ENCODE results near the gene KYNU.

DNA sequence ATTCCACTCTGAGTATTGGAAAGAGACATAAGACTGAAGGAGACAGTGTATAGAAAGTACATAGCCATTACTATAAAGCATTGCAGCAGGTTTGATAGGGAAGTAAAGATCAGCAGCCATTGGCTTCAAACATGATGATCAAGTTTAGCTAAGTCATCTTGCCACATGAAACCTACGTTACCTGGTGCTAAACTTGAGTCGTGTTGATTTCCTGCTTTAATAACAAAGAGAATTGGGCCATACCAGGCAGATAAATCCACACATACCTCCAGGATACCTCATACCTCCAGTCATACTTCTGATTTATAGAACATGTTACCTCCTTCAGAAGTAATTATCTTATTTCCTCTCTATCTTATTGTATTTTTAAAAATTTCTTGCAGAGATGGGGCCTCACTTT lies 10.3 kb upstream of the KYNU start:
- TF ChIP-seq HMG20A (CRISPR knock-in tag; IDR thresholded peaks at IDR 0.05; ENCODE audit: borderline replicate concordance): no peak
- TF ChIP-seq, protein P1, sequence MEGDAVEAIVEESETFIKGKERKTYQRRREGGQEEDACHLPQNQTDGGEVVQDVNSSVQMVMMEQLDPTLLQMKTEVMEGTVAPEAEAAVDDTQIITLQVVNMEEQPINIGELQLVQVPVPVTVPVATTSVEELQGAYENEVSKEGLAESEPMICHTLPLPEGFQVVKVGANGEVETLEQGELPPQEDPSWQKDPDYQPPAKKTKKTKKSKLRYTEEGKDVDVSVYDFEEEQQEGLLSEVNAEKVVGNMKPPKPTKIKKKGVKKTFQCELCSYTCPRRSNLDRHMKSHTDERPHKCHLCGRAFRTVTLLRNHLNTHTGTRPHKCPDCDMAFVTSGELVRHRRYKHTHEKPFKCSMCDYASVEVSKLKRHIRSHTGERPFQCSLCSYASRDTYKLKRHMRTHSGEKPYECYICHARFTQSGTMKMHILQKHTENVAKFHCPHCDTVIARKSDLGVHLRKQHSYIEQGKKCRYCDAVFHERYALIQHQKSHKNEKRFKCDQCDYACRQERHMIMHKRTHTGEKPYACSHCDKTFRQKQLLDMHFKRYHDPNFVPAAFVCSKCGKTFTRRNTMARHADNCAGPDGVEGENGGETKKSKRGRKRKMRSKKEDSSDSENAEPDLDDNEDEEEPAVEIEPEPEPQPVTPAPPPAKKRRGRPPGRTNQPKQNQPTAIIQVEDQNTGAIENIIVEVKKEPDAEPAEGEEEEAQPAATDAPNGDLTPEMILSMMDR (CRISPR knock-in tag; IDR thresholded peaks at IDR 0.05): no peak
- TF ChIP-seq POLR2A (IDR thresholded peaks at IDR 0.05; ENCODE audit: insufficient read depth in 1 of 2, low read depth in 2 of 2, low read length in 2 of 2): no peak
- no peak for TF ChIP-seq ZKSCAN5 (CRISPR knock-in tag; IDR thresholded peaks at IDR 0.05)
- TF ChIP-seq JUNB (CRISPR knock-in tag; IDR thresholded peaks at IDR 0.05; ENCODE audit: borderline replicate concordance): no peak

Data from HepG2 (cell line).